ENCODE results near the gene ECE2. TPM values are rescaled to one million over a fixed set of nuclear protein-coding genes. Genes with fewer than 3 reads are reported as not detected.

Gene ECE2
- total and polyA plus RNA-seq, 10 donors, result not detected

DNA sequence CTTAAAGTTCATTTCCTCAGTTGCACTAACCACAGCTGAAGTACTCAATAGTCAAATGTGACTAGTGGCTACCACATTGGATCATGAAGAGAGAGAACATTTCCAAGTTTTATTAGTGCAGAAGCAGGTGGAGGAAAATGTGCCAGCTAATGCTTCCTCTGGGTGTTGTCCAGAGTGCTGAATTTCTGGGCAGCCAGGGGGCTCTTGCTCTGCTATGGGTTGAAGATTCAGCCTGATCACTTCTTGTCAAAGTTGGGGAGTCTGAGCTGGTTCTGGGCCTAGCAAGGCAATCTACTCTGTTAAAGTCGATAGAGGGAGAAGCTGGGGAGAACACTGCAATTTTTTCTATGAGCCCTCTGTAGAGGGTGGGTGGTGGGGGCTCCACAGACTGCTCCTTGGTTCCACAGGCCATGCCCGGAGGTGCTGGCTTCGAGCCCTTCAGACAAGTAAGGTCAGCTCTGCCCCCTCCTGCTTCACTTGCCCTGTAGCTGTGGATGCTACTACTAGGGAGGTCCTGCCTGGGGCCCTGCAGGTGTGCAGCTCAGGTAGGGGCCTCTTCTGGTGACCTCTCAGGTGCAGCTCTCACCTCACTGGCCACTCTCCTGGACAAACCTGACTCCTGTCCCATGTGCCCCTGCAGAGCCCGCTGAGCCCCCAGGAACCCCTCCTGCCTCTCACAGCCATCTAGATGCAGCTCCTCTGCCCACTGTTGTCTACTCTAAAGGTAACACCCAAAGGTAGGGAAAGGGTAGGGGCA lies 35.3 kb upstream of the ECE2 start:
- 71 to 81% (median 77%) methylated on average over 2 to 4 of the region's 4 CpGs for WGBS, 5 donors
- no peak overlapping the region for H3K27ac ChIP-seq

DNA sequence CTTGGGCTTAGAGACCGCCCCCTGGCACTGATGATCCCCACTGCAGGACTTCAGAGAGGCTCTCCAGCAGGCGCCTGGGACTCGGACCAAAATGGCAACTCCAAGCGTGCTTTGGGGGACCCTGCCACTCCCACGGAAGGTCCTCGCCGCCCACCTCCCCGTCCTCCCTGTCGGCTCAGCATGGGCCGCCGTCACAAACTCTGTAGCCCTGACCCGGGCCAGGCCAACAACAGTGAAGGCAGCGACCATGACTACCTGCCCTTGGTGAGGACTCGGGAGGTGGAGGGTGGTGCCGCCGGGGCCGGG lies 34.7 kb upstream of the ECE2 start:
- Histone ChIP-seq H3K4me3 (peak overlapping the region in 1 of 8 donors; percentile 17), H3K27ac (no peak overlapping the region), H3K36me3 (peaks cover 0 to 50% (median 37%) of the 10 kb centered on the region in 6 donors), H3K4me1 (peaks cover 0 to 14% (median 8%) of the 10 kb centered on the region in 6 donors), H3K27me3 (replicated peaks in 1 of 7) (peaks cover 0 to 10% (median 0%) of the 10 kb centered on the region in 7 donors), H3K9me3 (no peaks in the 10 kb centered on the region)
- no peak for TF ChIP-seq POLR2A (IDR thresholded peaks at IDR 0.05)
- no peak for TF ChIP-seq POLR2AphosphoS5 (IDR thresholded peaks at IDR 0.05)
- TF ChIP-seq, protein P1, sequence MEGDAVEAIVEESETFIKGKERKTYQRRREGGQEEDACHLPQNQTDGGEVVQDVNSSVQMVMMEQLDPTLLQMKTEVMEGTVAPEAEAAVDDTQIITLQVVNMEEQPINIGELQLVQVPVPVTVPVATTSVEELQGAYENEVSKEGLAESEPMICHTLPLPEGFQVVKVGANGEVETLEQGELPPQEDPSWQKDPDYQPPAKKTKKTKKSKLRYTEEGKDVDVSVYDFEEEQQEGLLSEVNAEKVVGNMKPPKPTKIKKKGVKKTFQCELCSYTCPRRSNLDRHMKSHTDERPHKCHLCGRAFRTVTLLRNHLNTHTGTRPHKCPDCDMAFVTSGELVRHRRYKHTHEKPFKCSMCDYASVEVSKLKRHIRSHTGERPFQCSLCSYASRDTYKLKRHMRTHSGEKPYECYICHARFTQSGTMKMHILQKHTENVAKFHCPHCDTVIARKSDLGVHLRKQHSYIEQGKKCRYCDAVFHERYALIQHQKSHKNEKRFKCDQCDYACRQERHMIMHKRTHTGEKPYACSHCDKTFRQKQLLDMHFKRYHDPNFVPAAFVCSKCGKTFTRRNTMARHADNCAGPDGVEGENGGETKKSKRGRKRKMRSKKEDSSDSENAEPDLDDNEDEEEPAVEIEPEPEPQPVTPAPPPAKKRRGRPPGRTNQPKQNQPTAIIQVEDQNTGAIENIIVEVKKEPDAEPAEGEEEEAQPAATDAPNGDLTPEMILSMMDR (IDR thresholded peaks at IDR 0.05 in 8 of 11, conservative IDR thresholded peaks at IDR 0.05 in 3 of 11), result no peak
- intact Hi-C loops (cut with DNase I; ENCODE audit: low total_unique reads), result loop anchor here (10.0 kb wide), 1 partner anchor 86 kb away; the partner anchor contains the start of gene DVL3
- DNase-seq, result peak; percentile 73
- WGBS, 5 donors, result 51 to 83% (median 66%) methylated on average over 11 to 17 of the region's 17 CpGs

More for the DNA sequence above, 35.3 kb upstream of the ECE2 start:
- Histone ChIP-seq H3K27me3 (replicated peaks in 1 of 7) (peaks cover 0 to 12% (median 0%) of the 10 kb centered on the region in 7 donors), H3K4me3 (no peak overlapping the region), H3K36me3 (peaks cover 0 to 45% (median 35%) of the 10 kb centered on the region in 6 donors), H3K9me3 (no peaks in the 10 kb centered on the region), H3K4me1 (peaks cover 0 to 13% (median 8%) of the 10 kb centered on the region in 6 donors)
- TF ChIP-seq, protein P1 (IDR thresholded peaks at IDR 0.05 in 8 of 11, conservative IDR thresholded peaks at IDR 0.05 in 3 of 11), result no peak
- TF ChIP-seq POLR2AphosphoS5 (IDR thresholded peaks at IDR 0.05), result no peak
- TF ChIP-seq POLR2A (IDR thresholded peaks at IDR 0.05), result no peak
- peak; percentile 54 for DNase-seq
- intact Hi-C loops (cut with DNase I; ENCODE audit: low total_unique reads), result loop anchor here (10.0 kb wide), 1 partner anchor 86 kb away; the partner anchor contains the start of gene DVL3

DNA sequence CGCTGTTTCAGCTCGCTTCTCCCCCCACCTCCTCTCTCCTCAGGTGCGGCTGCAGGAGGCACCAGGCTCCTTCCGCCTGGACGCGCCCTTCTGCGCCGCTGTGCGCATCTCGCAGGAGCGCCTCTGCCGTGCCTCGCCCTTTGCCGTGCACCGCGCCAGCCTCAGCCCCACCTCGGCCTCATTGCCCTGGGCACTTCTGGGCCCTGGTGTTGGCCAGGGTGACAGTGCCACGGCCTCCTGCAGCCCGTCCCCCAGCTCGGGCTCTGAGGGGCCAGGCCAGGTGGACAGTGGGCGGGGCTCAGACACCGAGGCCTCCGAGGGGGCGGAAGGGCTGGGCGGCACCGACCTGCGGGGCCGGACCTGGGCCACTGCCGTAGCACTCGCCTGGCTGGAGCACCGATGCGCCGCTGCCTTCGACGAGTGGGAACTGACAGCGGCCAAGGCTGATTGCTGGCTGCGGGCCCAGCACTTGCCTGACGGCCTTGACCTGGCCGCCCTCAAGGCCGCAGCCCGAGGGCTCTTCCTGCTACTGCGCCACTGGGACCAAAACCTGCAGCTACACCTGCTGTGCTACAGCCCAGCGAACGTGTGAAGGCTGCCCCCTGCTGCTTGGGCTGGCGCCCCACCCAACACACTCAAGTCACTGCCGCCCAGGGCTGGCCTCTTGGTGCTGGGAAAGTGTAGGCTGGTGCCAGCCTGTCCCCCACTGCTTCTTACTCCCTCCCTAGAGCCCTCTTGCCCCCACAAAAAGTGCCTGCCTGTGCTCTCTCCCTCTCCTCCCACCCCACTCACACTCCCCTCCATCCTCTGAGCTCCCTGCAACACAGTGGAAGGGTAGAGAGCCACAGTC lies 34.1 kb upstream of the ECE2 start:
- WGBS, 5 donors, result 40 to 61% (median 56%) methylated on average over 26 to 46 of the region's 46 CpGs
- TF ChIP-seq POLR2AphosphoS5 (IDR thresholded peaks at IDR 0.05), result peak; percentile 33 to 78 (median 72)
- TF ChIP-seq, protein P1 (IDR thresholded peaks at IDR 0.05 in 8 of 11, conservative IDR thresholded peaks at IDR 0.05 in 3 of 11), result peak in 9 of 11 experiments; percentile 22 to 68 (median 52)
- no peak for TF ChIP-seq POLR2A (IDR thresholded peaks at IDR 0.05)
- no peak overlapping the region for H3K27ac ChIP-seq
- H3K9me3 ChIP-seq, result no peaks in the 10 kb centered on the region
- H3K4me1 ChIP-seq, result peaks cover 0 to 19% (median 8%) of the 10 kb centered on the region in 6 donors
- H3K36me3 ChIP-seq, result peaks cover 0 to 51% (median 37%) of the 10 kb centered on the region in 6 donors
- intact Hi-C loops (cut with DNase I; ENCODE audit: low total_unique reads), result loop anchor here (10.0 kb wide), 1 partner anchor 87 kb away; the partner anchor contains the start of gene DVL3
- H3K4me3 ChIP-seq, result peak overlapping the region in 1 of 8 donors; percentile 17
- peak; percentile 80 for DNase-seq
- peaks cover 0 to 5% (median 0%) of the 10 kb centered on the region in 7 donors for H3K27me3 ChIP-seq (replicated peaks in 1 of 7)
